MM.1S (cell line): ENCODE results near the gene LYZL1.
"Not testable (repeated sequence)": the region's sequence is repeated elsewhere in the genome, so short reads cannot be mapped to it uniquely, and the experiment has no call there.

Source experiments
- CTCF ChIP-seq: fragments of 300-600 bp; sonication (generic); IDR thresholded peaks from 2 replicates; pipeline ENCODE4 v1.5.1; 2016; ENCODE audit warnings: antibody characterized with exemption, low read length, mixed read lengths
- EZH2 ChIP-seq: fragments of 300-600 bp; sonication (generic); optimal IDR thresholded peaks from 2 replicates; pipeline ENCODE3; 2017; ENCODE audit warnings: low read depth, mild to moderate bottlenecking, antibody characterized with exemption, low read length, mixed read lengths

GRCh38 chr10:29288906-29289305, at the start of gene LYZL1:
- not testable (repeated sequence) for TF ChIP-seq CTCF, EZH2
